SK-N-MC (cell line): ENCODE results near the gene PDZD4.

ENCODE experiments used
- DNase-seq: peaks from one replicate; pipeline ENCODE4 v3.0.0-alpha.2; 2011; ENCODE audit warnings: low read depth, low spot score
- H3K27ac ChIP-seq: fragments of 200-600 bp; sonication (generic); 2 replicates; pipeline ENCODE4 v1.5.1; 2016; ENCODE audit warnings: mixed run types
- H3K36me3 ChIP-seq: fragments of 200-600 bp; sonication (generic); 2 replicates; pipeline ENCODE4 v1.6.1; 2017; ENCODE audit warnings: antibody characterized with exemption, low read length, mixed read lengths; ENCODE audit not compliant: insufficient read depth
- H3K4me3 ChIP-seq: fragments of 200-600 bp; sonication (generic); 2 replicates; pipeline ENCODE4 v1.5.1; 2016
- H3K9ac ChIP-seq: fragments of 200-600 bp; sonication (generic); 2 replicates; pipeline ENCODE4 v1.8.0; 2017; ENCODE audit warnings: mixed run types, mixed read lengths; ENCODE audit not compliant: insufficient read length
- H3K9me3 ChIP-seq: fragments of 200-600 bp; sonication (generic); 2 replicates; pipeline ENCODE4 v1.6.1; 2017; ENCODE audit warnings: low read depth, mild to moderate bottlenecking, antibody characterized with exemption, low read length, moderate library complexity, mixed read lengths
- EZH2 ChIP-seq: fragments of 200-600 bp; sonication (generic); IDR thresholded peaks from one replicate; pipeline ENCODE4 v1.6.1; 2017; ENCODE audit warnings: antibody characterized with exemption
- FOXP2 ChIP-seq: optimal IDR thresholded peaks from 2 replicates; pipeline ENCODE3; 2011; ENCODE audit warnings: mild to moderate bottlenecking, moderate library complexity; ENCODE audit not compliant: insufficient read depth; ENCODE audit errors: extremely low read length, control extremely low read depth
- POLR2AphosphoS5 ChIP-seq: IDR thresholded peaks from 2 replicates; pipeline ENCODE4 v1.6.1; 2012; ENCODE audit warnings: mild to moderate bottlenecking, low read depth, low read length, borderline replicate concordance

Gene PDZD4

DNA sequence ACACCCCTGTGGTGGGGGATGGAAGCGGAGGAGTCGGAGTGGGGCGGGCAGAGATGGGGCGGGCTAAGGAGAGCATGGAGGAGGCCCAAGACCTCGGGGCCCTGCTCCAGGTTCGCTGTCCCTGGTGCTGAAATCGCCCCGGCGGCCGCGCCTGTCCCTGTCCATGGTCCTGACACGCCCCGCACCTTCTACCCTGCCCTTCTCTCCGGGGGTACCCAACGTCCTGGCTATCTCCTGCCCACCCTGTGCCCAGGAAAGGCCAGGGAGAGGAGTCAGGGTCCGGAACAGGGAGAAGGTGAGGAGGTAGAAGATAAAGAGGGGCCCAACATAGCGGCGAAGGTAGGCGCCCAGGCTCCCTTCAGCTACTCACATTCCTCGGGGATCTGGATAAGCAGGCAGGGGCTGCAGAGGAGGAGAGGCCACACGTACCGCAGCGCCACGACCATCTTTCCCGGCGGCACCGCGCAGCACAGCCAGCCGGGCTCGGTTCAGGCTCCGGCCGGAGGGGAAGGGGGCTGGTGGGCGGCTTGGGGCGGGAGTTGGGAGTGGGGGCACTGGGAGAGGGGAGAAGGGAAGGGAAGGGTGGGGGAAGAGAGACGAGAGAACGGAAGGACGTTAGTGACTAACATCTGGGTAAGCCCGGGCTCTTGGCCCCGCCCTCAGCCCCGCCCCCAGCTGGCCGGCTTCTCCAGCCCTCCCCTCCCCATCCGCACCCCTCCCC, 45.2 kb upstream of the PDZD4 start:
- TF ChIP-seq FOXP2: no peak
- peak; percentile 38; the same call in 1 of the 2 replicates for TF ChIP-seq POLR2AphosphoS5
- no peak for TF ChIP-seq EZH2
- H3K9ac ChIP-seq: no peak overlapping the region
- no peaks in the 10 kb centered on the region for H3K9me3 ChIP-seq
- no peak for DNase-seq
- H3K36me3 ChIP-seq: no peaks in the 10 kb centered on the region
- H3K27ac ChIP-seq: no peak overlapping the region
- H3K4me3 ChIP-seq: no peak overlapping the region

DNA sequence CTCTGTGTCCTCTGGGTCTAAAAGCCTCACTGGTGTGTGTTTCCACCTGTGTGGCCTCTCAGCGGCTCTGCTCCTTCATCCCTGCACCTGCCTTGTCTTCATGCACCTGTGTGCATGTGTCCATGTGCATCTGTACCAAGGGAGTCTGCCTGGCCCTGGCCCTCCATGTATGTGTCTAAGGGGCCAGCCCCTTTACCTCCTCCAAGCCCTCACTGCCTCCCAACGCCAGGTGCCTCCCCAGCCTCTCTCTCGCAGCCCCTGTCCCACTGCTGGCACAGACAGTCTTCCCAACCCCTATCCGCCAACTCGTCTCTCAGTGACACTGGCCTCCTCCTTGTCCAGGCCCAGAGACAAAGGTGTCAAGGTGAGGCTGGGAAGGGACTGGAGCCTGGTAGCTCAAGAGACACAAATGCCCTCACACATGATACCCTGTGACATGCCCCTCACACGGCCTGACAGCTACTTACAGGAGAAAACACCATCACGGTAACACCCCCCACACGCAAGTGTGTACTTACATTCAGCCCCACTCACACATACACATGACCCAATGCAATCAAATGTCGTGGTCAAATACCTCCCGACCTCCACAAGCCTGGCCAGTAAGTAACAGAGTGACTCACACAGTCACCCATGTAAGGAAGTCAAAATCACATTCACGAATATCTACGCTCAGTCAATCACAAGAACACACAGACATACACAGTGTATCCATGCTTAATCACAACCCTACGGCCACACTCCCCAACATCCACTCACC, 44.2 kb upstream of the PDZD4 start:
- no peaks in the 10 kb centered on the region for H3K36me3 ChIP-seq
- DNase-seq: no peak
- no peak overlapping the region for H3K9ac ChIP-seq
- TF ChIP-seq EZH2 (no peak), FOXP2 (no peak), POLR2AphosphoS5 (no peak)
- H3K4me3 ChIP-seq: no peak overlapping the region
- no peak overlapping the region for H3K27ac ChIP-seq
- no peaks in the 10 kb centered on the region for H3K9me3 ChIP-seq

DNA sequence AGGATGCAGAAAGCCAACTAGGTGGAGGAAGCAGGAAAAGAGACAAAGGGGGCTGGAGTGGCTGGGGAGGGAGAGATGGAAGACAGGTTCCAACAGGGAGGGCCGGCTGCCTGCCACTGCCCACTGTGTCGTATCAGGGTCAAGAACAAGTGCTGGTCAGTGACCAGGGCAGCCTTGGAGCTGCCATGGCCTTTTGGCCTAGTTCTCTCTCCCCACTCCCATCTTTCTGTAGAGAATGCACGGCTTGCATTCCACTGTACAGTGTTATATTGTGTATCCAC, 43.7 kb upstream of the PDZD4 start:
- Histone ChIP-seq H3K36me3 (no peaks in the 10 kb centered on the region), H3K9me3 (no peaks in the 10 kb centered on the region), H3K9ac (no peak overlapping the region), H3K27ac (no peak overlapping the region), H3K4me3 (no peak overlapping the region)
- DNase-seq: no peak
- TF ChIP-seq POLR2AphosphoS5 (no peak), FOXP2 (no peak), EZH2 (no peak)

DNA sequence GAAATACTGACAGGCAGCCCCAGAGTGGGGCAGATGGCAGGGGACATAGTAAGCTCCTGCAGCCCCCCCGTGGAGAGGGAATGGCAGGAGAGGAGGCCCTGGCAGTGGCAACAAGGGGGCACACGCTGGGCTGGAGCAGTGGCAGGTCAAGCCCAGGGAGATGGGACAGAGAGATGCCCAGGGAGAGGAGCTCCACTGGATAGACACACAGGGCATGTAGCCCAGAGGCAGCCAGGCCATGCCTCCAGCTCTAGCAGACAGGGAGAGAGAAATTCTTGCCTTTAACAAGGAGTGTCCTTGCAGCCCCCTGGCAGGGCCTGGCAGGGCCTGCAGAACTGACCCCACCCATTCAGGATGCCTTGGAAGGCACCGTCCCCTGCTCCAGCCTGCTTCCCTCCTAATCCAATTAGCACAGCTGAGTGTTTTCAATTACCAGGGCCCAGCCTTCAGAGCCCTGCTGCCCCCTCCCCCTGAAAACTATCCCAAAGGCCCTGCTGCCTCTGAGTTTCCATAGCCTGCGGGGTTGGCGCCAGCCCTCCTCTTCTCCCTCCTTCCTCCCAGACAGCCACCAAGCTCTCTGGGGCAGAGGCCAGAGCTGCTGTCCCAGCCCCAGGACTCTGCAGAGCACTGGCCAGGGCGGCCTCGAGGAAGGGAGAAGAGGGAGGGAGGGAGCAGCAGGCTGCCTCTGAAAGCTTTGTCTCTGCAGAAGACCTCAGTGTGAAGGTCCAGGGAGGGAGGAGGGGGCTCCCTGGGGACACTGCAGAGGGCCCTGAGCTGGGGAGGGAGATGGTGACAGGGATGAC, 43.1 kb upstream of the PDZD4 start:
- no peaks in the 10 kb centered on the region for H3K36me3 ChIP-seq
- H3K9me3 ChIP-seq: no peaks in the 10 kb centered on the region
- no peak overlapping the region for H3K9ac ChIP-seq
- H3K27ac ChIP-seq: no peak overlapping the region
- TF ChIP-seq EZH2: no peak
- TF ChIP-seq FOXP2: no peak
- TF ChIP-seq POLR2AphosphoS5: no peak
- H3K4me3 ChIP-seq: no peak overlapping the region
- DNase-seq: no peak

DNA sequence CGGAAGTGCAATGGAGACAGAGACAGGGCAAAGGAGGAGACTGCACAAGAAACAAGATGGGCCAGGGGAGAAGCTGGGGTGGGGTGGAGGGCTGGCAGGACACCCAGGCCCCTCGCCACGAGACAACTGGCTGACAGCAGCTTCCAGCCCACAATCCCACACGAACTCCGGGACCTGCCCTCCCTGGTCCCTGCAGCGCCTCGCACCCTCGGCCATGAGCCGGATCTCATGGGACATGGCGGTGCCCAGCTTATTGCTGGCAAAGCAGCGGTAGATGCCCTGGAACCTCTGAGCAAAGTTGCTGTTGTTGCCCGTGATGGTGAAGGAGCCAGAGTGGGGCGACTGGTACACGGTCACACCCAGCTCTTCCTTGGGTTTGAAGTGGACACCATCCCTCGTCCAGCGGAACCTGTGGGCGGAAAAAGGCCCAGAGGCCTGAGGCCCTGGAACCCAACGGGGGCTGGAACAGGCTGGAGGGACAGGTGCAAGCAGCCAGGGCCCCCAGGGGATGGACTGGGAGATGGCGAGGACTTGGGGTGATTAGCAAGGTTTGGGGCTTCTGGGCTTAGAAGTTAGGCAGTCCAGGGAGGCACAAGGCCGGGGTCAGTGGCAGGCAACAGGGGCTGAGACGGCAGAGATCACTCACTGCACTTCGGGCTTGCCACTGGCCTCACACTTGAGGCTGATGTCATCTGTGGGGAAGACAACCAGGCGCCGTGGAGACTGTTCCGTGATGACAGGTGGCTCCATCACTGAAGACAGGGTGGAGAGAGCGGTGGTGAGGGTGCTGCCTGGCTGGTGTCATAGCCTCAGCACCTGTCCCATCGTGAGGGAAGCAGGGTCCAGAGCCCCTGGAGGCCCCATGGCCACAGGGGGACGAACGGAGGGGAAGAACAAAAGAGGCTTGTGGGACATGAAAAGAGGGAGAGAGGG, 41.9 kb upstream of the PDZD4 start:
- no peaks in the 10 kb centered on the region for H3K36me3 ChIP-seq
- no peak overlapping the region for H3K4me3 ChIP-seq
- H3K27ac ChIP-seq: no peak overlapping the region
- H3K9ac ChIP-seq: no peak overlapping the region
- TF ChIP-seq FOXP2 (no peak), POLR2AphosphoS5 (no peak)
- no peaks in the 10 kb centered on the region for H3K9me3 ChIP-seq
- no peak for DNase-seq

DNA sequence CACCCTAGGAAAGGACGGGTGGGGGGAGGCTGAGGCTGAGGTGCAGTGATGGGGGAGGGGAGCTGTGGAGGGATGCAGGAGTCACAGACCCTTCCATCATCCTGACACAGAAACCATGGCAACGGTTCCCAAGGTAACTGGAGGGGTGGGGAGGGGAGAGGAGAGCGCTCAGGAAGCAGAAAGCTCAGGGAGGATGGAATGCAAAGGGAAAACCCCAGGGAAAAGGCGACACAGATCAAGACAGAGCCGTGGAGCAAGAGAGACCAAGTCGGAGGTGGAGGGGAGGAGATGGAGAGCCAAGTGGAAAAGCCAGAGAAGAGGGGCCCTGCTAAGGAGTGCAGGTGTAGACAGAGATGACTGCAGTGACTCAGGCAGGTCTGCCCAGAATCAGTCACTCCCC, 41.1 kb upstream of the PDZD4 start:
- Histone ChIP-seq H3K9ac (no peak overlapping the region), H3K4me3 (no peak overlapping the region), H3K9me3 (no peaks in the 10 kb centered on the region), H3K27ac (no peak overlapping the region), H3K36me3 (no peaks in the 10 kb centered on the region)
- no peak for TF ChIP-seq EZH2
- TF ChIP-seq FOXP2: no peak
- TF ChIP-seq POLR2AphosphoS5: no peak
- DNase-seq: no peak

DNA sequence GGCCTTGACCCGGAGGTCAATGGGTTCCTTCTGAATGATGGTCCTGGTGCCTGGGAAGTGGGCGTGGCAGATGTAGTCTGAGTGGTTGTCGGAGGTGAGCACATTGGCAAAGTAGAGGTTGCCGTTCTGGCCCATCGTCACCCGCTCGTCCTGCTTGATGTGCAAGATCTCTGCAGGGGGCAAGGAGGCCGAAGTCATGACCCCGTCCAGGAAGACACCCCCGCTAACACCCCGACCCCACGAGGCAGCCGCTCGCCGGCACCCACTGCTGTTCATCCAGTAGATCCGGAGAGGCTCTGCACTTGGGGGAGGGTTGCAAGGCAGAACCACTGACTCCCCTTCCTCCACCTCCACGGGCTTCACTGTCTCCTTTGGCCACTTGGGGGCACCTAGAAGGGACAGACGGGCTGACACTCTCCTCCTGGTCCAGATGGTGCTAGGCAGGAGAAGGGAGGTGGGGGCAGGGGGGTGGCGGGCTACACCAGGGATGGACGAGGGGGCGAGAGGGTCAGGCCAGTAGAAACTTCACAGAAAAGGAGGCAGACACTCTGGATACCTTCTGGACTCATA, 40.5 kb upstream of the PDZD4 start:
- no peaks in the 10 kb centered on the region for H3K9me3 ChIP-seq
- H3K27ac ChIP-seq: no peak overlapping the region
- TF ChIP-seq EZH2: no peak
- no peak for TF ChIP-seq FOXP2
- no peak for TF ChIP-seq POLR2AphosphoS5
- no peak overlapping the region for H3K4me3 ChIP-seq
- no peak overlapping the region for H3K9ac ChIP-seq
- no peaks in the 10 kb centered on the region for H3K36me3 ChIP-seq
- no peak for DNase-seq
